ENCODE data around the gene MYO18B.

DNA sequence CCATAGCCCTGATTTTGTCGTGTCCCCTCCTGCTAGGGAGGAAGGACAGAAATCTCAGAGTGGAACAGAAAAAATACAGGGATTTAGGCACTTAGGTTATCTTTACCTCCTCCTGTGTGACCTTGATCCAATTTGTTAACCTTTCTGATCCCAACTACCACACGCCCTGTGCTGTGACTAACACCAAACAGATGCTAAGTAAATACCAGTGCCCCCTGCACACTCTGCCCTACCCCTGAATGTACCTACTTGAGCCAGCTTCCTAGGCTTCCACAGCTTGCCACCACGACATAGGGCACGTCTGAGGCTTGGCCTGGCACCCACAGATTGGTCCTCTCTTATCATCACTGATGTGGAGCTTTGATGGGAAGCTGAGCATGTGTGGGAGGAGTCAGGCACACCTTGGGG lies 9.2 kb downstream of the MYO18B start:
- TF ChIP-seq, protein P1, sequence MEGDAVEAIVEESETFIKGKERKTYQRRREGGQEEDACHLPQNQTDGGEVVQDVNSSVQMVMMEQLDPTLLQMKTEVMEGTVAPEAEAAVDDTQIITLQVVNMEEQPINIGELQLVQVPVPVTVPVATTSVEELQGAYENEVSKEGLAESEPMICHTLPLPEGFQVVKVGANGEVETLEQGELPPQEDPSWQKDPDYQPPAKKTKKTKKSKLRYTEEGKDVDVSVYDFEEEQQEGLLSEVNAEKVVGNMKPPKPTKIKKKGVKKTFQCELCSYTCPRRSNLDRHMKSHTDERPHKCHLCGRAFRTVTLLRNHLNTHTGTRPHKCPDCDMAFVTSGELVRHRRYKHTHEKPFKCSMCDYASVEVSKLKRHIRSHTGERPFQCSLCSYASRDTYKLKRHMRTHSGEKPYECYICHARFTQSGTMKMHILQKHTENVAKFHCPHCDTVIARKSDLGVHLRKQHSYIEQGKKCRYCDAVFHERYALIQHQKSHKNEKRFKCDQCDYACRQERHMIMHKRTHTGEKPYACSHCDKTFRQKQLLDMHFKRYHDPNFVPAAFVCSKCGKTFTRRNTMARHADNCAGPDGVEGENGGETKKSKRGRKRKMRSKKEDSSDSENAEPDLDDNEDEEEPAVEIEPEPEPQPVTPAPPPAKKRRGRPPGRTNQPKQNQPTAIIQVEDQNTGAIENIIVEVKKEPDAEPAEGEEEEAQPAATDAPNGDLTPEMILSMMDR (IDR thresholded peaks at IDR 0.05) = no peak
- TF ChIP-seq POLR2A (IDR thresholded peaks at IDR 0.05) = no peak

All from right lobe of liver (tissue), 4 donors.